ENCODE data around the gene METTL9.
"Not testable (repeated sequence)": the region's sequence is repeated elsewhere in the genome, so short reads cannot be mapped to it uniquely, and the experiment has no call there.

- TF ChIP-seq TOX (CRISPR knock-in tag; IDR thresholded peaks at IDR 0.05; ENCODE audit: borderline replicate concordance); TSHZ2 (CRISPR knock-in tag; IDR thresholded peaks at IDR 0.05): not testable (repeated sequence)
Observed at GRCh38 chr16:21555621-21556020, 43.8 kb upstream of the METTL9 start.

Data from SK-N-SH treated with all-trans-retinoic acid at 6 μM for 48 hours (cell line).